ENCODE data around the gene ACAP2.
"Not testable (repeated sequence)": the region's sequence is repeated elsewhere in the genome, so short reads cannot be mapped to it uniquely, and the experiment has no call there.

Gene ACAP2

GRCh38 chr3:195290643-195291042 is 152.2 kb downstream of the ACAP2 start:
- DNase-seq (ENCODE audit: low read depth, low spot score): not testable (repeated sequence)

GRCh38 chr3:195286115-195286872 is 156.5 kb downstream of the ACAP2 start:
- DNase-seq (ENCODE audit: low read depth, low spot score): no peak

DNA sequence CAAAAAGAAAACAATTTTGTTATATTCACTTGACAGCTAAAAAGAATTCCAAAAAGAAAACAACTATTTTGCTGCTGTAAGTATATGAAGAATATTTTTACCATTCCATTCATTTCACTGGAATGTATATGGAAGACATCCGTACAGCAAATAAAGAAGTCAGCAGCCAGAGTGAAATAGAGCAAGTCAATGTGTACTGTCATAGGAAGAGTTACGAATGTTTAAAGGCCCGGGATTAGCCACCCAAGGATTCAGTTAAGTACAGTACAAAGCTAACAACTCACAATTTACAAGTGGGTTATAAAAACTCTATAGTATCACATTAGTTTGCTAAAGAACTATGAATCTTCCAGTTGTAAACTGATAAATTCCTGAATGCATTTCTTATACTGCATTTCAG is 157.4 kb downstream of the ACAP2 start:
- DNase-seq (ENCODE audit: low read depth, low spot score): no peak

GRCh38 chr3:195284842-195285241 is 158.0 kb downstream of the ACAP2 start:
- no peak for DNase-seq (ENCODE audit: low read depth, low spot score)

DNA sequence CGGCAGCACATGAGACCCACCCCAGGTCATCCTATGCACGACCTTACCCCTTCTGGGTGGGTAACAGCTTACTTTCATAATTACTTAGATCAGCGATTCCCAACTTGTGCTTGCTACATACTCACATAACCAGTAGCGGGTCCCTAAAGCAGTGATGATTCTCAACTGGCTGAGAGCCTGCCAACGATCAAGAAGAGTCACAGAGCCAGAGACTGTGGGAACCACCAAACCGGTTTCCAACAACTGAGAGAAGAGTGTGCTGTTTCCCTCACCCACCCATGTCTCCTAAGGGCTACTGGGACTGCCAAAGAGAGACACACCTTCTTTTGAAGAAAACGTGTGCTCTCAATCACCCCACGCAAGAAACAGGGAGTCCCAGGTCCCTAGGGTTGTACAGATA is 159.9 kb downstream of the ACAP2 start:
- DNase-seq (ENCODE audit: low read depth, low spot score): no peak

- DNase-seq (ENCODE audit: low read depth, low spot score): no peak
These were observed 168.4 kb downstream of the ACAP2 start for GRCh38 chr3:195274259-195274966.

- peak; percentile 68 for DNase-seq (ENCODE audit: low read depth, low spot score)
These were observed 171.2 kb downstream of the ACAP2 start for GRCh38 chr3:195271410-195272243.

DNA sequence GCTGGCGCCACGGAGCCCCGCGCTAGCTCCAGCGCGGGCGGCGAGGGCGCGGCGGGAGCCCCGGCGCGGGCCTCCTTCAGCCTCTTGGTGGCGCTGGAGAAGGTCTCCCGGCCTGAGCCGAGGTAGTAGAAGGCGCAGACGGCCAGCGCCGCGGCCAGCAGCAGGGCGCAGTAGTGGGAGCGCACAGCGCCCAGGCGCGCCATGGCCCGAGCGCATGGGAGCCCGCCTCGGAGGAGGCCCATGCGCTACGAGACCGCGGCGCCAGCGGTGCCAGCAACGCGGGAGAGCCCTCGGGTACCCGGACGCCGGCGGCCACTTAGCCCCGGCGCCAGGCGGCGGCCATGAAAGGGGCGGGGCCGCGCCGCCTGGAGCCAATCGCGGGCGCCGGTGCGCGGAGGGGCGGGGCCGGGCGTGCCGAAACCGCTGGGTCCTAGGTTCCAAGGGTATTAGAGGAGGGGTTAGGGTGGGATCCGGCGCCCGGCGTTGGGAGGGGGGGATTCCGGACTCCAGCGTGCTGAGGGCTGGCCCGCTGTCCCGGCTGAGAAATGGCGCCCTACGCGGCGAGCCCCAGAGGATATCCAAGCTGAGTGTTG is 171.9 kb downstream of the ACAP2 start, which contains the start of gene XXYLT1:
TSS of gene XXYLT1 (minus strand) at position 343 of the 593 bp plus-strand sequence. CDS start at position 242, 101 bp downstream.
- DNase-seq (ENCODE audit: low read depth, low spot score): peak; percentile 31

GRCh38 chr3:195270079-195270816 is 172.6 kb downstream of the ACAP2 start:
- no peak for DNase-seq (ENCODE audit: low read depth, low spot score)

GRCh38 chr3:195269375-195270078 is 173.3 kb downstream of the ACAP2 start:
- no peak for DNase-seq (ENCODE audit: low read depth, low spot score)

- no peak for DNase-seq (ENCODE audit: low read depth, low spot score)
These were observed 174.1 kb downstream of the ACAP2 start for GRCh38 chr3:195268576-195269309.

DNA sequence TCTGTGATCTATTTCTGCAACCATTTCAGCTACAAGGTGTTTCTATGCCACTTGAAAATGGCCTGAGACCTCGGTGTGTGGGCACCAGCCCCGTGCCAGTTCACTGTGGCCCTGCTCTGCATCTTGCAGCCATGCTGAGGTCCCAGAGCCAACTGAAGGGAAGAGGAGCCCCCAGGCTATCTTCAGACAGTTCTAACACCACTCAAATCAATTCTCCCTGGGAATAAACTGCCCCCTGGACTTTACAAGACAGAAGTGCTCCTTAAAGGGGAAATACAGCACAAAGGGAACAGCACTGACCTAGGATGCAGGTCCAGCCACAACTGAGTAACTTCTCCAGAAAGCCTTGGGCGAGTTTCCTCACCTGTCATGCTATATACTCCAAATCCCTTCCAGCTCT is 175.7 kb downstream of the ACAP2 start:
- no peak for DNase-seq (ENCODE audit: low read depth, low spot score)

GRCh38 chr3:195266428-195266827 is 176.4 kb downstream of the ACAP2 start:
- no peak for DNase-seq (ENCODE audit: low read depth, low spot score)

GRCh38 chr3:195265363-195265976 is 177.3 kb downstream of the ACAP2 start:
- no peak for DNase-seq (ENCODE audit: low read depth, low spot score)

DNA sequence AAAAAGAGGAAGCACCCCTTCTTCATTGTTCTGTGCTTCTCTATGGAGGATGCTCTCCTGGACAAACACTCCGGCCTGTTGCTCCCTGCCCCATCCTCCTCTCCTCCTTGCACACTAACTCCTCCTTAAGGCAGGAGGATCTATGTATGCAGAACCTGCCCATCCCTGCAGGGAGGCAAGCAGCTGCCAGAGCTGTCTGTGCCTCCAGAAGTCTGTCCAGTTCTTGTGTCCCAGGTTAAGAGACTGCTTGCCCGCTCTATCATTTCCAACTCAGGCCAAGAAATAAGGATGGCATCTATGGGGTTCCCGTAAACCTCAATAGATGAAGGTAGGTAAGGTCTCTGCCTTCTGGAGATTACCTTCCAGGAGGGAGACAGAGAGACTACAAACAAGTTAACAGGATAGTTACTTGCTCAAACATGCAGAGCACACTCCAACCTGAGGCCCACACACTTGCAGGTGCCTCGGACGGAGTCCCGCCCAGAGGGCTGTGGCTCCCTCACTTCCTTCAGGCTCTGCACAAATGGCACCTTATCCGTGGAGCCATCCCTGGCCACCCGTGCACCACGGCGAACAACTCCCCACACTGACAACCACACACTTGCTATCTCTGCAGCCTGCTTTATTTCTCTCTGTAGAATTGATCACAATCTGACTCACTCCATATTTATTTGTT is 178.8 kb downstream of the ACAP2 start:
- no peak for DNase-seq (ENCODE audit: low read depth, low spot score)

DNA sequence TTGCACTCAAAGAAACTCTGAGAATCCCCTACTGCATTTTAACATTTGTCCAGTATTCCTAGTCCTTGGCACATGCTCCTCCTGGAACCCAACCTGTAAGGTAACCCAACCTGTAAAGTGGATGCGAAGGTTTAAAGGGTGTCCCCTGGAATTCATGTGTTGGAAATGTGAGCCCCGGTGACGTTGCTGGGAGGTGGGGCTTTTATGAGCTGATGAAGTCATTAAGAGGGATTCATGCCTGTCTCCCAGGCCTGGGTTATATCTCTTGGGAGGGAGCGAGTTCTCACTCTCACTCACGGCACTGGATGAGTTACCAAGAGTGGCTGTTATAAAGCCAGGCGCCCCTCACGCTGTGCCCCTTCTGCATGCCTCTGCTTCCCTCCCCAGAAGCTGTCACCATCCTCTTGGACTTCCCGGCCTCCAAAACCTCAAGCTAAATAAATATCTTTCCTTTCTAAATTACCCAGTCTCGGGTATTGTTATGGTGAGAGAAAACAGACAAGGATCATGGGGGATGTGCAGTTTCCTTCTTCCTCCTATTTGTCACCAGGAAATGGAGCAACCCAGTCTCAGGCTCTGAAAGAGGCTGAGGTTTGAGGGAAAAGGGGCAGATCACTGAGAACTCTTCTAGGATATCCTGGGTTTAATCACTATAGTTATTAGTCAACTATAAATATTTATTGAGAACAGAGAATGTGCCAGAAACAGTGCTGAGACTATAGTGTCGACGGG is 179.5 kb downstream of the ACAP2 start:
- no peak for DNase-seq (ENCODE audit: low read depth, low spot score)

DNA sequence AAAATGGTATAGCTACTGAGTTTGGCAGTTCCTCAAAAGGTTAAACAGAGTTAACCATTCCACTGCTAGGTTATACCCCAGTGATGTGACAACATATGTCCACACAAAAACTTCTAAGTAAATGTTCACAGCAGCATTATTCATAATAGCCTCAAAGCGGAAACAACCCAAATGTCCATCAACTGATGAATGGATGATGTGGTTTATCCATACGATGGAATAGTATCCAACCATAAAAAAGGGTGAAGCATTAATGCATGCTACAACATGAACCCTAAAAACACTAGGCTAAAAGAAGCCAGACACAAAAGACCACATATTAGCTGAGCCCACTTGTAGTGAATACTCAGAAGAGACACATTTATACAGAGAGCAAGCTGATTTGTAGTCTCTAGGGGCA is 180.9 kb downstream of the ACAP2 start:
- DNase-seq (ENCODE audit: low read depth, low spot score): no peak

Data from brain pericyte (primary cell).